ENCODE results near the gene FBXO10. TPM values are rescaled to one million over a fixed set of nuclear protein-coding genes. Genes with fewer than 3 reads are reported as not detected.

FBXO10 gene
- total and polyA plus RNA-seq, 2 of the 8 experiments (the other 6 are each of a cell fraction or from before 2014, with no cell fraction given) = 13.1 to 13.9 TPM

- no peak for TF ChIP-seq CBX8 (IDR thresholded peaks at IDR 0.05; ENCODE audit: borderline replicate concordance, low read depth, low read length)
- no peak for TF ChIP-seq TBP (IDR thresholded peaks at IDR 0.05; ENCODE audit: low read depth, low read length)
These were observed 33.7 kb upstream of the FBXO10 start (continued) for GRCh38 chr9:37609735-37610397.
